Body of pancreas (tissue), 4 donors: ENCODE data around the gene CDK1.

Source experiments
- POLR2A ChIP-seq, 3 donors: fragments of 450-650 bp; IDR thresholded peaks; one replicate each; pipeline ENCODE4 v1.6.1; 2016; ENCODE audit warnings: antibody characterized with exemption in 3 of 3, mild to moderate bottlenecking in 2 of 3
- TF ChIP-seq, protein P1 (sequence below), 7 experiments: fragments of 450-650 bp in 4 of 7; fragments of 200-600 bp in 3 of 7; sonication (generic) in 3 of 7; IDR thresholded peaks; one replicate each; pipeline ENCODE4 v1.5.1; 2016 to 2019; ENCODE audit warnings: antibody characterized with exemption in 7 of 7

DNA sequence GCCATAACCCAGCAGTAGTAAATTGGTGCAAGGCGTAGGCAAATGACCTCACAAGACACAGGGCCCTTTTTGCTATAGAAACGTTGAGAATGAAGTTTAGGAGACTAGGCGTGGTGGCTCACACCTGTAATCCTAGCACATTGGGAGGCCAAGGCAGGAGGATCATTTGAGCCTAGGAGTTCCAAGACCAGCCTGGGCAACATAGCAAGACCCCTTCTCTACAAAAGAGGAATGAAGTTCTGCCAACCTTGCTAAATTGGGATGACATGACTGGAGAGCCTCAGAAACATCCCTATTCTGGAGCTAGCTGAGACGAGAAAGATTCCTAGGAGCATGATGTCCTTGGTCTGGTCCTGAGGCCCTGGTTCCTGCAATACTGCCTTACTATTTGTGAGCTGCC is 20.6 kb downstream of the CDK1 start:
- no peak for TF ChIP-seq POLR2A (IDR thresholded peaks at IDR 0.05)
- TF ChIP-seq, protein P1, sequence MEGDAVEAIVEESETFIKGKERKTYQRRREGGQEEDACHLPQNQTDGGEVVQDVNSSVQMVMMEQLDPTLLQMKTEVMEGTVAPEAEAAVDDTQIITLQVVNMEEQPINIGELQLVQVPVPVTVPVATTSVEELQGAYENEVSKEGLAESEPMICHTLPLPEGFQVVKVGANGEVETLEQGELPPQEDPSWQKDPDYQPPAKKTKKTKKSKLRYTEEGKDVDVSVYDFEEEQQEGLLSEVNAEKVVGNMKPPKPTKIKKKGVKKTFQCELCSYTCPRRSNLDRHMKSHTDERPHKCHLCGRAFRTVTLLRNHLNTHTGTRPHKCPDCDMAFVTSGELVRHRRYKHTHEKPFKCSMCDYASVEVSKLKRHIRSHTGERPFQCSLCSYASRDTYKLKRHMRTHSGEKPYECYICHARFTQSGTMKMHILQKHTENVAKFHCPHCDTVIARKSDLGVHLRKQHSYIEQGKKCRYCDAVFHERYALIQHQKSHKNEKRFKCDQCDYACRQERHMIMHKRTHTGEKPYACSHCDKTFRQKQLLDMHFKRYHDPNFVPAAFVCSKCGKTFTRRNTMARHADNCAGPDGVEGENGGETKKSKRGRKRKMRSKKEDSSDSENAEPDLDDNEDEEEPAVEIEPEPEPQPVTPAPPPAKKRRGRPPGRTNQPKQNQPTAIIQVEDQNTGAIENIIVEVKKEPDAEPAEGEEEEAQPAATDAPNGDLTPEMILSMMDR (IDR thresholded peaks at IDR 0.05), result no peak
